Measurements from ENCODE around the gene CAMKK1.

DNA sequence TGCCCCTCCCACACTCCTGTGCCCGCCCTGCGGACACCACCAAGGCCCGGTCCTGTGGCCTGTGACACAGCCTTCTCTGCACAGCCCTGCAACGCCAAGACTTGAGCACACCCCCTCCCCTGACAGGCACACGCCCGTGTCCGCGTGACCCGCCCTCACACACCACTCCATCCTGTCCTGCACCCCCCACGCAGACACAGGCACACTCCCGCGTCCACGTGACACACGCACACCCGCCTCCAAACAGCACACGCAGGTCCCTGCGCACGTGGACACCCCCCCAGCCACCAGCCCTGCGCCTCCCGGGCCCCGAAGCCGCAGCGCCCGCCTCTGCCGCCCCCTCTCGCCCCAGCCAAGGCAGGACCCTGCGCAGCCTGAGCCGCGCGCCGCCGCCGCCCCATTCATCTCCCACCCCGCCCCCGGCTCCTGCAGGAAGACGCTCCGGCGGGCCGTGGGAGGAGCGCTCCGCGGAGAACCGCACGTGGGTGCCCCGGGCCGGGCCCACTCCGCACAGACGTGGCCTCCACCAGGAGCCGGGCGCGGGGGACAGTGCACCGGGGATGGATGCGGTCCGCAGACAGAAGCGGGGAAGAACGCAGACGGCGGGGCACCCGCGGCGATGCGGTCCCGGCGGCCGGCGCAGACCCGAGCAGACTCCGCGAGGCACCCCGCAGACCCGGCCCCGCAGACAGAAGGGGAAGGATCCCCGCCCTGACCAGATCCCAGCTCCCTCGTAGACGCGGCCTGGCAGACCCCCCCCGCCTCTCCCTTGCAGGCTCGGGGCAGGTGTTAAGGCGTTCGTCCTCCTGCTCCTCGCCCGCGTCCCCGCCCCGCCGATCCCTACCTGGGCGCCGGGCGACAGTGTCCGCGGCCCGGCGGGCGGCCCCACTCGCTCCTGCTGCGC is 506 bp downstream of the CAMKK1 start:
- TF ChIP-seq, protein P1, sequence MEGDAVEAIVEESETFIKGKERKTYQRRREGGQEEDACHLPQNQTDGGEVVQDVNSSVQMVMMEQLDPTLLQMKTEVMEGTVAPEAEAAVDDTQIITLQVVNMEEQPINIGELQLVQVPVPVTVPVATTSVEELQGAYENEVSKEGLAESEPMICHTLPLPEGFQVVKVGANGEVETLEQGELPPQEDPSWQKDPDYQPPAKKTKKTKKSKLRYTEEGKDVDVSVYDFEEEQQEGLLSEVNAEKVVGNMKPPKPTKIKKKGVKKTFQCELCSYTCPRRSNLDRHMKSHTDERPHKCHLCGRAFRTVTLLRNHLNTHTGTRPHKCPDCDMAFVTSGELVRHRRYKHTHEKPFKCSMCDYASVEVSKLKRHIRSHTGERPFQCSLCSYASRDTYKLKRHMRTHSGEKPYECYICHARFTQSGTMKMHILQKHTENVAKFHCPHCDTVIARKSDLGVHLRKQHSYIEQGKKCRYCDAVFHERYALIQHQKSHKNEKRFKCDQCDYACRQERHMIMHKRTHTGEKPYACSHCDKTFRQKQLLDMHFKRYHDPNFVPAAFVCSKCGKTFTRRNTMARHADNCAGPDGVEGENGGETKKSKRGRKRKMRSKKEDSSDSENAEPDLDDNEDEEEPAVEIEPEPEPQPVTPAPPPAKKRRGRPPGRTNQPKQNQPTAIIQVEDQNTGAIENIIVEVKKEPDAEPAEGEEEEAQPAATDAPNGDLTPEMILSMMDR (IDR thresholded peaks at IDR 0.05 in 4 of 5, conservative IDR thresholded peaks at IDR 0.05 in 1 of 5), result no peak
- TF ChIP-seq POLR2A (IDR thresholded peaks at IDR 0.05), result peak; percentile 18 to 34

Measured in gastrocnemius medialis (tissue), 4 donors.